Heart left ventricle (tissue), 13 donors: ENCODE measurements around the gene MSX2.

ENCODE experiments used
- POLR2A ChIP-seq, 2 donors: fragments of 450-650 bp; IDR thresholded peaks; one replicate each; pipeline ENCODE4 v1.6.1; 2017; ENCODE audit warnings: antibody characterized with exemption in 2 of 2, mild to moderate bottlenecking in 2 of 2, moderate library complexity in 2 of 2
- TF ChIP-seq, protein P1 (sequence below), 12 donors: fragments of 200-600 bp; sonication (generic) in 4 of 12; IDR thresholded peaks; one replicate each; pipeline versions ENCODE4 v1.5.0 to v1.8.0; 2018 to 2022; ENCODE audit warnings: antibody characterized with exemption in 12 of 12, mild to moderate bottlenecking in 5 of 12
- donor health status: ischemic (EF 13 %, LVEDD 7.1; RV severe dilation, severe dysfunction).
- donor health status: DM: no; HTN: yes; CAD: no.
- donor health status: DM: no; HTN: no; CAD: no.
- donor health status: ischemic (EF 25% LVEDD 6.9; RV normal size, moderate dysfunction).
- donor health status: ischemic (EF 25% LVEDD 5.7; RV mildly dilated, moderate dysfunction).
- donor health status: ischemic (EF 35%, LVEDD 5.7; RV mildly dilated, moderate dysfunction).
- donor health status: nonischemic (EF 11% LVEDD 7.7; RV severe dilation, severe dysfunction).
- donor health status: DM: yes; HTN: yes; CAD: no.
- donor health status: PGD.
- donor health status: ischemic (EF 29% LVEDD 5.4; RV normal size, mild dysfunction).
- donor health status: nonischemic (EF 23%, LVEDD 6.1; RV moderate dilation, normal function).

GRCh38 chr5:174675916-174676315, 48.5 kb upstream of the MSX2 start:
- TF ChIP-seq, protein P1, sequence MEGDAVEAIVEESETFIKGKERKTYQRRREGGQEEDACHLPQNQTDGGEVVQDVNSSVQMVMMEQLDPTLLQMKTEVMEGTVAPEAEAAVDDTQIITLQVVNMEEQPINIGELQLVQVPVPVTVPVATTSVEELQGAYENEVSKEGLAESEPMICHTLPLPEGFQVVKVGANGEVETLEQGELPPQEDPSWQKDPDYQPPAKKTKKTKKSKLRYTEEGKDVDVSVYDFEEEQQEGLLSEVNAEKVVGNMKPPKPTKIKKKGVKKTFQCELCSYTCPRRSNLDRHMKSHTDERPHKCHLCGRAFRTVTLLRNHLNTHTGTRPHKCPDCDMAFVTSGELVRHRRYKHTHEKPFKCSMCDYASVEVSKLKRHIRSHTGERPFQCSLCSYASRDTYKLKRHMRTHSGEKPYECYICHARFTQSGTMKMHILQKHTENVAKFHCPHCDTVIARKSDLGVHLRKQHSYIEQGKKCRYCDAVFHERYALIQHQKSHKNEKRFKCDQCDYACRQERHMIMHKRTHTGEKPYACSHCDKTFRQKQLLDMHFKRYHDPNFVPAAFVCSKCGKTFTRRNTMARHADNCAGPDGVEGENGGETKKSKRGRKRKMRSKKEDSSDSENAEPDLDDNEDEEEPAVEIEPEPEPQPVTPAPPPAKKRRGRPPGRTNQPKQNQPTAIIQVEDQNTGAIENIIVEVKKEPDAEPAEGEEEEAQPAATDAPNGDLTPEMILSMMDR (IDR thresholded peaks at IDR 0.05): no peak
- no peak for TF ChIP-seq POLR2A (IDR thresholded peaks at IDR 0.05)
